Loucy (cell line): Measurements from ENCODE around the gene AMPH.

Source experiments
- H2AFZ ChIP-seq: fragments of 200-600 bp; sonication (generic); 2 replicates; pipeline ENCODE4 v1.6.0; 2016; ENCODE audit warnings: antibody characterized with exemption, mild to moderate bottlenecking, low read length, moderate library complexity
- H3F3A ChIP-seq: fragments of 200-600 bp; 2 replicates; pipeline ENCODE4 v1.6.0; 2016; ENCODE audit warnings: antibody characterized with exemption, low read depth, mild to moderate bottlenecking
- H3K27me3 ChIP-seq: fragments of 200-600 bp; sonication (generic); 2 replicates; pipeline ENCODE4 v1.6.1; 2014; ENCODE audit warnings: low read length, mild to moderate bottlenecking; ENCODE audit not compliant: insufficient read depth, poor library complexity, severe bottlenecking
- H3K36me3 ChIP-seq: fragments of 200-600 bp; sonication (generic); 2 replicates; pipeline ENCODE4 v1.6.1; 2016; ENCODE audit warnings: low read length; ENCODE audit not compliant: insufficient read depth
- H3K4me1 ChIP-seq: fragments of 200-600 bp; sonication (generic); 2 replicates; pipeline ENCODE4 v1.5.1; 2014; ENCODE audit warnings: low read length, mild to moderate bottlenecking; ENCODE audit not compliant: insufficient read depth, poor library complexity, severe bottlenecking
- H3K4me2 ChIP-seq: fragments of 200-600 bp; sonication (generic); 2 replicates; pipeline ENCODE4 v1.6.0; 2014; ENCODE audit warnings: antibody characterized with exemption, low read length, low read depth, mild to moderate bottlenecking; ENCODE audit not compliant: poor library complexity, severe bottlenecking
- H3K4me3 ChIP-seq: fragments of 200-600 bp; sonication (generic); 2 replicates; pipeline ENCODE4 v1.5.1; 2014; ENCODE audit warnings: low read length, mild to moderate bottlenecking, mixed read lengths; ENCODE audit not compliant: poor library complexity, severe bottlenecking
- H3K79me2 ChIP-seq: fragments of 200-600 bp; sonication (generic); 2 replicates; pipeline ENCODE4 v1.6.1; 2014; ENCODE audit warnings: low read length; ENCODE audit not compliant: insufficient read depth
- H3K9ac ChIP-seq: fragments of 200-600 bp; sonication (generic); 2 replicates; pipeline ENCODE4 v1.6.0; 2014; ENCODE audit warnings: mild to moderate bottlenecking, low read depth, low read length, moderate library complexity; ENCODE audit not compliant: poor library complexity, severe bottlenecking
- H3K9me2 ChIP-seq: fragments of 200-600 bp; sonication (generic); replicated peaks from 2 replicates; pipeline ENCODE4 v1.6.1; 2016; ENCODE audit warnings: low read depth, low read length, mixed read lengths
- H3K9me3 ChIP-seq: fragments of 200-600 bp; sonication (generic); 2 replicates; pipeline ENCODE4 v1.6.1; 2014; ENCODE audit warnings: mild to moderate bottlenecking, antibody characterized with exemption, low read length, low read depth; ENCODE audit not compliant: insufficient read depth
- H4K20me1 ChIP-seq: fragments of 200-600 bp; sonication (generic); 2 replicates; pipeline ENCODE4 v1.6.0; 2014; ENCODE audit warnings: antibody characterized with exemption, low read length, mild to moderate bottlenecking; ENCODE audit not compliant: insufficient read depth, poor library complexity, severe bottlenecking
- CTCF ChIP-seq: fragments of 200-600 bp; sonication (generic); conservative IDR thresholded peaks from 2 replicates; pipeline ENCODE4 v1.5.1; 2014; ENCODE audit warnings: mild to moderate bottlenecking, antibody characterized with exemption, low read length
- EZH2phosphoT487 ChIP-seq: fragments of 200-600 bp; IDR thresholded peaks from 2 replicates; pipeline ENCODE4 v1.6.1; 2018; ENCODE audit warnings: antibody characterized with exemption, mild to moderate bottlenecking, moderate library complexity, borderline replicate concordance

Gene AMPH

DNA sequence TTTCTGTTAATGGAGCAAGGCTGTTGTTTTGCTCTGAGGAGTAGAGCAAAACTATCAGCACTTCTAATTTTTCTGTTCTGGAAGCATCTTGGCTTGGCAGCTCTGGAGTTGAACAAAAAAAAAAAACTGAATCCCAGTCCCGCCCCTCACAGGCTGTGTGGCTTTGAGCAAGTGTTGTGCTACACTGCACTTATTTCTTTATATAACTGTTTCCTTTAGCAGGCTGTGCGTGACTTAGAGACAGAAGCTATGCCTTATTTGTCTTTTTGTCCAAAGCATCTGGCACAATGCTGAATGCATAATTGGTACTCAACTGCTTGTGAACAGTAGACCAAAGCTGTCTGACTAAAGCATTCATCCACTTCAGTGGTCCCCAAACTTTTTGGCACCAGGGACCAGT is 96.1 kb downstream of the AMPH start:
- H2AFZ ChIP-seq, result no peak overlapping the region
- H3K9ac ChIP-seq, result no peak overlapping the region
- no peaks in the 10 kb centered on the region for H3K36me3 ChIP-seq
- no peaks in the 10 kb centered on the region for H3F3A ChIP-seq
- H3K9me2 ChIP-seq, result no peaks in the 10 kb centered on the region
- TF ChIP-seq CTCF, result no peak
- TF ChIP-seq EZH2phosphoT487, result no peak
- H3K9me3 ChIP-seq, result no peaks in the 10 kb centered on the region
- no peaks in the 10 kb centered on the region for H4K20me1 ChIP-seq
- H3K4me3 ChIP-seq, result no peak overlapping the region
- no peaks in the 10 kb centered on the region for H3K4me1 ChIP-seq
- H3K27me3 ChIP-seq, result no peaks in the 10 kb centered on the region
- H3K4me2 ChIP-seq, result no peak overlapping the region
- H3K79me2 ChIP-seq, result no peaks in the 10 kb centered on the region

GRCh38 chr7:38525857-38526256 is 105.3 kb downstream of the AMPH start:
- Histone ChIP-seq H3F3A (no peaks in the 10 kb centered on the region), H3K9ac (no peak overlapping the region), H3K4me2 (no peak overlapping the region), H4K20me1 (no peaks in the 10 kb centered on the region), H2AFZ (no peak overlapping the region), H3K9me3 (no peaks in the 10 kb centered on the region), H3K4me3 (no peak overlapping the region), H3K9me2 (no peaks in the 10 kb centered on the region), H3K79me2 (no peaks in the 10 kb centered on the region), H3K27me3 (no peaks in the 10 kb centered on the region), H3K36me3 (no peaks in the 10 kb centered on the region), H3K4me1 (no peaks in the 10 kb centered on the region)
- TF ChIP-seq CTCF (no peak), EZH2phosphoT487 (no peak)

- Histone ChIP-seq H3F3A (no peaks in the 10 kb centered on the region), H3K9ac (no peak overlapping the region), H3K4me1 (no peaks in the 10 kb centered on the region), H4K20me1 (no peaks in the 10 kb centered on the region), H3K9me3 (no peaks in the 10 kb centered on the region), H3K27me3 (no peaks in the 10 kb centered on the region), H3K36me3 (no peaks in the 10 kb centered on the region), H3K4me2 (no peak overlapping the region), H3K4me3 (no peak overlapping the region), H2AFZ (no peak overlapping the region), H3K79me2 (no peaks in the 10 kb centered on the region), H3K9me2 (no peaks in the 10 kb centered on the region)
- TF ChIP-seq CTCF (no peak), EZH2phosphoT487 (no peak)
Observed at GRCh38 chr7:38524786-38525185, 106.4 kb downstream of the AMPH start.
